Liver (tissue), 9 donors: ENCODE results near the gene URB1. TPM values are rescaled to one million over a fixed set of nuclear protein-coding genes. Genes with fewer than 3 reads are reported as not detected.

Source experiments
- DNase-seq: peaks from one replicate; pipeline ENCODE4 v3.0.0-alpha.2; 2017; ENCODE audit warnings: low spot score
- H3K27ac ChIP-seq, 2 donors: one replicate each; pipeline ENCODE4 v1.7.0; 2013; ENCODE audit warnings: inconsistent platforms in 2 of 2, low read length in 2 of 2, control low read depth in 1 of 2, low read depth in 1 of 2, mild to moderate bottlenecking in 1 of 2
- H3K27me3 ChIP-seq, 4 donors: one replicate each; pipeline versions ENCODE4 v1.6.1 to v1.7.0; 2013; ENCODE audit warnings: low read length in 3 of 4, inconsistent platforms in 1 of 4, mild to moderate bottlenecking in 1 of 4, moderate library complexity in 1 of 4; ENCODE audit not compliant: control insufficient read depth in 4 of 4, insufficient read depth in 4 of 4
- H3K36me3 ChIP-seq, 4 donors: one replicate each; pipeline versions ENCODE4 v1.6.1 to v1.7.0; 2013; ENCODE audit warnings: low read length in 3 of 4, mild to moderate bottlenecking in 3 of 4, low read depth in 1 of 4, moderate library complexity in 1 of 4; ENCODE audit not compliant: control insufficient read depth in 4 of 4, insufficient read depth in 3 of 4
- H3K4me1 ChIP-seq, 4 donors: one replicate each; pipeline versions ENCODE4 v1.6.1 to v1.7.0; 2013; ENCODE audit warnings: low read length in 3 of 4, mild to moderate bottlenecking in 3 of 4, moderate library complexity in 1 of 4; ENCODE audit not compliant: control insufficient read depth in 4 of 4, insufficient read depth in 4 of 4
- H3K4me3 ChIP-seq, 3 donors: one replicate each; pipeline versions ENCODE4 v1.6.1 to v1.7.0; 2013; ENCODE audit warnings: low read length in 3 of 3, control low read depth in 1 of 3, low read depth in 1 of 3, mild to moderate bottlenecking in 1 of 3
- H3K9ac ChIP-seq, 2 donors: one replicate each; pipeline ENCODE4 v1.7.0; 2013; ENCODE audit warnings: low read length in 2 of 2, mild to moderate bottlenecking in 2 of 2, moderate library complexity in 2 of 2, control low read depth in 1 of 2, low read depth in 1 of 2
- H3K9me3 ChIP-seq, 4 donors: one replicate each; pipeline versions ENCODE4 v1.6.1 to v1.7.0; 2013; ENCODE audit warnings: low read length in 3 of 4; ENCODE audit not compliant: control insufficient read depth in 4 of 4
- ATF3 ChIP-seq: IDR thresholded peaks from 2 replicates; pipeline ENCODE4 v1.6.1; 2016; ENCODE audit warnings: antibody characterized with exemption
- CTCF ChIP-seq: fragments of 150-350 bp; IDR thresholded peaks from 2 replicates; pipeline ENCODE4 v1.5.1; 2017; ENCODE audit warnings: improper control_type of control experiment, low read depth, low read length; ENCODE audit not compliant: missing input control
- EGR1 ChIP-seq, 2 donors: IDR thresholded peaks; 2 replicates each; pipeline ENCODE4 v1.6.1; 2016 to 2018; ENCODE audit warnings: antibody characterized with exemption in 2 of 2, low read depth in 2 of 2
- FOXA1 ChIP-seq: IDR thresholded peaks from 2 replicates; pipeline ENCODE4 v1.6.1; 2016; ENCODE audit warnings: antibody characterized with exemption
- FOXA2 ChIP-seq: IDR thresholded peaks from 2 replicates; pipeline ENCODE4 v1.6.1; 2016; ENCODE audit warnings: antibody characterized with exemption
- GABPA ChIP-seq, 2 donors: IDR thresholded peaks in 1 of 2; conservative IDR thresholded peaks in 1 of 2; 2 replicates each; pipeline ENCODE4 v1.6.1; 2016; ENCODE audit warnings: antibody characterized with exemption in 2 of 2, mild to moderate bottlenecking in 1 of 2, moderate library complexity in 1 of 2
- HNF4A ChIP-seq, 2 donors: conservative IDR thresholded peaks; 2 replicates each; pipeline ENCODE4 v1.6.1; 2016; ENCODE audit warnings: antibody characterized with exemption in 2 of 2, mild to moderate bottlenecking in 2 of 2
- HNF4G ChIP-seq: IDR thresholded peaks from 2 replicates; pipeline ENCODE4 v1.6.1; 2016; ENCODE audit warnings: antibody characterized with exemption
- JUND ChIP-seq, 2 donors: IDR thresholded peaks; 2 replicates each; pipeline ENCODE4 v1.6.1; 2016; ENCODE audit warnings: antibody characterized with exemption in 2 of 2
- NR2F2 ChIP-seq: IDR thresholded peaks from 2 replicates; pipeline ENCODE4 v1.6.1; 2016; ENCODE audit warnings: antibody characterized with exemption
- RAD21 ChIP-seq, 2 donors: IDR thresholded peaks; 2 replicates each; pipeline ENCODE4 v1.6.1; 2016; ENCODE audit warnings: antibody characterized with exemption in 2 of 2, mild to moderate bottlenecking in 2 of 2
- RXRA ChIP-seq, 2 donors: IDR thresholded peaks; 2 replicates each; pipeline ENCODE4 v1.6.1; 2017 to 2018; ENCODE audit warnings: antibody characterized with exemption in 2 of 2, mild to moderate bottlenecking in 1 of 2
- SP1 ChIP-seq: IDR thresholded peaks from 2 replicates; pipeline ENCODE4 v1.6.1; 2018; ENCODE audit warnings: antibody characterized with exemption, mild to moderate bottlenecking
- TAF1 ChIP-seq: conservative IDR thresholded peaks from 2 replicates; pipeline ENCODE4 v1.6.1; 2016; ENCODE audit warnings: antibody characterized with exemption, mild to moderate bottlenecking
- YY1 ChIP-seq: IDR thresholded peaks from 2 replicates; pipeline ENCODE4 v1.6.1; 2016; ENCODE audit warnings: antibody characterized with exemption, mild to moderate bottlenecking
- WGBS: extraction: QIAGEN DNeasy Blood & Tissue Kit; methylation state at CpG from one replicate; pipeline ENCODE4 v1.1.7; 2013; 5-methylcytosine and 5-hydroxymethylcytosine counted together
- polyA plus RNA-seq, 2 donors: library from polyadenylated mRNA; stranded (reverse) in 1 of 2; unstranded in 1 of 2; fragments of 200-250 nt in 1 of 2; fragments of >200 nt in 1 of 2; fragmentation: Nextera tagmentation in 1 of 2; extraction: Ambion mirVana in 1 of 2; gene quantifications; one replicate each; pipeline versions ENCODE4 v1.2.1 to v1.2.3, GENCODE V29; 2013 to 2015
- total RNA-seq, 2 donors: library from RNA; depleted of rRNA; stranded (reverse); fragments of >200 nt; gene quantifications; one replicate each; pipeline ENCODE4 v1.2.3, GENCODE V29; 2014
- TF ChIP-seq, protein P1 (sequence below): IDR thresholded peaks from 2 replicates; pipeline ENCODE4 v1.6.1; 2016; ENCODE audit warnings: antibody characterized with exemption
- TF ChIP-seq, protein P2 (sequence below): IDR thresholded peaks from 2 replicates; pipeline ENCODE4 v1.6.1; 2016; ENCODE audit warnings: antibody characterized with exemption, mild to moderate bottlenecking
- TF ChIP-seq, protein P3 (sequence below): IDR thresholded peaks from 2 replicates; pipeline ENCODE4 v1.6.1; 2016; ENCODE audit warnings: antibody characterized with exemption
- donor health status: healthy.
- donor health status: healthy.
- donor health status: healthy.
- donor health status: healthy.
- donor health status: healthy.

URB1 gene
- total and polyA plus RNA-seq, 4 donors = 2.8 to 14.5 (median 7.1) TPM

DNA sequence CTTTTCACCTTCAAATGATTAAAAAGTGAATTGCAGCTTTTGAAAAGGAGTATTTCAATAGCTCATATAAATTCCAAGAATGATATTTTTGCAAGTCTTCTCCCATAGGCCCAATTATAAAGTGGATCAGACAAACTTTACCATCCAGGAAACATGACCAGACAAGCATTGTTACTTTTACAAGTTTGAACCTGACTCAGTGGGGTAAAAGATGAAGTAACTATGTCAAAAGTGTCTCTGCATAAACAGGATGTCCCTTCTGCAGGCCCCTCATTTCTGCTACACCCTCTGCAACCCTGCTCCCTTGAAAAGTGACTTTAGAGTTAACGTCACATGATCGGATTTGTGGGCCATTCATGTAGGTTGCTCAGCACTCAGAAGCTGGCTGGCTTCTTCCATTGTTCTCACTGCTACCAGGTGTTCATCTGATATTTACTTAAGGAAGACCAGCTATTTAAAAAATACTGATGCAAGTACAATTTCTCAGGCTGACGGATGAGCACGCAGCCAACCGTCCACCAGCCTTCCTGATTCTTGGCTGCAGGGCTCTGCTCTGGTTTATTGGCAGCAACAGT is 32.3 kb downstream of the URB1 start:
- 91% methylated on average over 5 of the region's 5 CpGs for WGBS
- no peak for DNase-seq
- no peak overlapping the region for H3K4me3 ChIP-seq
- no peak overlapping the region for H3K9ac ChIP-seq
- no peaks in the 10 kb centered on the region for H3K9me3 ChIP-seq
- no peaks in the 10 kb centered on the region for H3K27me3 ChIP-seq
- no peak for TF ChIP-seq FOXA2
- no peak for TF ChIP-seq NR2F2
- no peak for TF ChIP-seq RXRA (IDR thresholded peaks at IDR 0.05)
- no peak for TF ChIP-seq TAF1
- TF ChIP-seq, protein P1, sequence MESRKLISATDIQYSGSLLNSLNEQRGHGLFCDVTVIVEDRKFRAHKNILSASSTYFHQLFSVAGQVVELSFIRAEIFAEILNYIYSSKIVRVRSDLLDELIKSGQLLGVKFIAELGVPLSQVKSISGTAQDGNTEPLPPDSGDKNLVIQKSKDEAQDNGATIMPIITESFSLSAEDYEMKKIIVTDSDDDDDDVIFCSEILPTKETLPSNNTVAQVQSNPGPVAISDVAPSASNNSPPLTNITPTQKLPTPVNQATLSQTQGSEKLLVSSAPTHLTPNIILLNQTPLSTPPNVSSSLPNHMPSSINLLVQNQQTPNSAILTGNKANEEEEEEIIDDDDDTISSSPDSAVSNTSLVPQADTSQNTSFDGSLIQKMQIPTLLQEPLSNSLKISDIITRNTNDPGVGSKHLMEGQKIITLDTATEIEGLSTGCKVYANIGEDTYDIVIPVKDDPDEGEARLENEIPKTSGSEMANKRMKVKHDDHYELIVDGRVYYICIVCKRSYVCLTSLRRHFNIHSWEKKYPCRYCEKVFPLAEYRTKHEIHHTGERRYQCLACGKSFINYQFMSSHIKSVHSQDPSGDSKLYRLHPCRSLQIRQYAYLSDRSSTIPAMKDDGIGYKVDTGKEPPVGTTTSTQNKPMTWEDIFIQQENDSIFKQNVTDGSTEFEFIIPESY = no peak
- TF ChIP-seq HNF4A (conservative IDR thresholded peaks at IDR 0.05) = no peak
- no peak for TF ChIP-seq HNF4G
- TF ChIP-seq, protein P2, sequence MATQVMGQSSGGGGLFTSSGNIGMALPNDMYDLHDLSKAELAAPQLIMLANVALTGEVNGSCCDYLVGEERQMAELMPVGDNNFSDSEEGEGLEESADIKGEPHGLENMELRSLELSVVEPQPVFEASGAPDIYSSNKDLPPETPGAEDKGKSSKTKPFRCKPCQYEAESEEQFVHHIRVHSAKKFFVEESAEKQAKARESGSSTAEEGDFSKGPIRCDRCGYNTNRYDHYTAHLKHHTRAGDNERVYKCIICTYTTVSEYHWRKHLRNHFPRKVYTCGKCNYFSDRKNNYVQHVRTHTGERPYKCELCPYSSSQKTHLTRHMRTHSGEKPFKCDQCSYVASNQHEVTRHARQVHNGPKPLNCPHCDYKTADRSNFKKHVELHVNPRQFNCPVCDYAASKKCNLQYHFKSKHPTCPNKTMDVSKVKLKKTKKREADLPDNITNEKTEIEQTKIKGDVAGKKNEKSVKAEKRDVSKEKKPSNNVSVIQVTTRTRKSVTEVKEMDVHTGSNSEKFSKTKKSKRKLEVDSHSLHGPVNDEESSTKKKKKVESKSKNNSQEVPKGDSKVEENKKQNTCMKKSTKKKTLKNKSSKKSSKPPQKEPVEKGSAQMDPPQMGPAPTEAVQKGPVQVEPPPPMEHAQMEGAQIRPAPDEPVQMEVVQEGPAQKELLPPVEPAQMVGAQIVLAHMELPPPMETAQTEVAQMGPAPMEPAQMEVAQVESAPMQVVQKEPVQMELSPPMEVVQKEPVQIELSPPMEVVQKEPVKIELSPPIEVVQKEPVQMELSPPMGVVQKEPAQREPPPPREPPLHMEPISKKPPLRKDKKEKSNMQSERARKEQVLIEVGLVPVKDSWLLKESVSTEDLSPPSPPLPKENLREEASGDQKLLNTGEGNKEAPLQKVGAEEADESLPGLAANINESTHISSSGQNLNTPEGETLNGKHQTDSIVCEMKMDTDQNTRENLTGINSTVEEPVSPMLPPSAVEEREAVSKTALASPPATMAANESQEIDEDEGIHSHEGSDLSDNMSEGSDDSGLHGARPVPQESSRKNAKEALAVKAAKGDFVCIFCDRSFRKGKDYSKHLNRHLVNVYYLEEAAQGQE = no peak
- TF ChIP-seq, protein P3, sequence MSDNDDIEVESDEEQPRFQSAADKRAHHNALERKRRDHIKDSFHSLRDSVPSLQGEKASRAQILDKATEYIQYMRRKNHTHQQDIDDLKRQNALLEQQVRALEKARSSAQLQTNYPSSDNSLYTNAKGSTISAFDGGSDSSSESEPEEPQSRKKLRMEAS = no peak
- TF ChIP-seq CTCF = no peak
- no peak for TF ChIP-seq SP1
- TF ChIP-seq JUND (IDR thresholded peaks at IDR 0.05) = no peak
- no peak for TF ChIP-seq EGR1 (IDR thresholded peaks at IDR 0.05; ENCODE audit: low read depth in 2 of 2)
- no peak for TF ChIP-seq ATF3
- no peak for TF ChIP-seq RAD21 (IDR thresholded peaks at IDR 0.05)
- no peak for TF ChIP-seq YY1
- no peak for TF ChIP-seq FOXA1
- no peak for TF ChIP-seq GABPA (IDR thresholded peaks at IDR 0.05 in 1 of 2, conservative IDR thresholded peaks at IDR 0.05 in 1 of 2)
- no peaks in the 10 kb centered on the region for H3K4me1 ChIP-seq
- H3K27ac ChIP-seq = no peak overlapping the region
- H3K36me3 ChIP-seq = peaks cover 8 to 90% (median 54%) of the 10 kb centered on the region in 4 donors
